GM19351 (cell line): Measurements from ENCODE around the gene CRIP3.
"Not testable (repeated sequence)": the region's sequence is repeated elsewhere in the genome, so short reads cannot be mapped to it uniquely, and the experiment has no call there.

Experiments
- ATAC-seq: cut with Tn5 transposase; IDR thresholded peaks from one replicate; pipeline ENCODE4 v1.9.1; 2021; ENCODE audit warnings: mild to moderate bottlenecking, moderate library complexity; ENCODE audit not compliant: unreplicated experiment

CRIP3 gene

GRCh38 chr6:43307451-43308100 lies 1.1 kb downstream of the CRIP3 start:
- ATAC-seq: no peak

GRCh38 chr6:43306086-43306485 lies 2.5 kb downstream of the CRIP3 start:
- no peak for ATAC-seq

GRCh38 chr6:43304882-43305281 lies 3.7 kb downstream of the CRIP3 start:
- ATAC-seq: no peak

- no peak for ATAC-seq
Measured at GRCh38 chr6:43304361-43304760, 4.3 kb downstream of the CRIP3 start.

GRCh38 chr6:43303751-43304331 lies 4.8 kb downstream of the CRIP3 start:
- no peak for ATAC-seq

- not testable (repeated sequence) for ATAC-seq
Measured at GRCh38 chr6:43303006-43303405, 5.6 kb downstream of the CRIP3 start.

GRCh38 chr6:43302126-43302525 lies 6.5 kb downstream of the CRIP3 start:
- no peak for ATAC-seq

- ATAC-seq: no peak
Measured at GRCh38 chr6:43301081-43301870, 7.3 kb downstream of the CRIP3 start.

GRCh38 chr6:43299338-43300293 lies 9.0 kb downstream of the CRIP3 start:
- ATAC-seq: no peak

- ATAC-seq: no peak
Measured at GRCh38 chr6:43298565-43299337, 9.9 kb downstream of the CRIP3 start.

- ATAC-seq: no peak
Measured at GRCh38 chr6:43297644-43298564, 10.7 kb downstream of the CRIP3 start, which contains the start of gene SLC22A7. Gene SLC22A7 (plus strand): TSS chr6:43298260. CDS start chr6:43298359, 99 bp downstream.

- no peak for ATAC-seq
Measured at GRCh38 chr6:43296780-43297497, 11.7 kb downstream of the CRIP3 start.

- no peak for ATAC-seq
Measured at GRCh38 chr6:43295456-43295855, 13.2 kb downstream of the CRIP3 start.

GRCh38 chr6:43294536-43294935 lies 14.1 kb downstream of the CRIP3 start:
- no peak for ATAC-seq

GRCh38 chr6:43293698-43294097 lies 14.9 kb downstream of the CRIP3 start:
- no peak for ATAC-seq

- no peak for ATAC-seq
Measured at GRCh38 chr6:43292763-43293318, 15.8 kb downstream of the CRIP3 start.

- ATAC-seq: no peak
Measured at GRCh38 chr6:43292341-43292740, 16.3 kb downstream of the CRIP3 start.

- no peak for ATAC-seq
Measured at GRCh38 chr6:43291708-43292107, 16.9 kb downstream of the CRIP3 start.
